ENCODE measurements around the gene SPOCK1.
"Not testable (repeated sequence)": the region's sequence is repeated elsewhere in the genome, so short reads cannot be mapped to it uniquely, and the experiment has no call there.

- TF ChIP-seq, protein P1, sequence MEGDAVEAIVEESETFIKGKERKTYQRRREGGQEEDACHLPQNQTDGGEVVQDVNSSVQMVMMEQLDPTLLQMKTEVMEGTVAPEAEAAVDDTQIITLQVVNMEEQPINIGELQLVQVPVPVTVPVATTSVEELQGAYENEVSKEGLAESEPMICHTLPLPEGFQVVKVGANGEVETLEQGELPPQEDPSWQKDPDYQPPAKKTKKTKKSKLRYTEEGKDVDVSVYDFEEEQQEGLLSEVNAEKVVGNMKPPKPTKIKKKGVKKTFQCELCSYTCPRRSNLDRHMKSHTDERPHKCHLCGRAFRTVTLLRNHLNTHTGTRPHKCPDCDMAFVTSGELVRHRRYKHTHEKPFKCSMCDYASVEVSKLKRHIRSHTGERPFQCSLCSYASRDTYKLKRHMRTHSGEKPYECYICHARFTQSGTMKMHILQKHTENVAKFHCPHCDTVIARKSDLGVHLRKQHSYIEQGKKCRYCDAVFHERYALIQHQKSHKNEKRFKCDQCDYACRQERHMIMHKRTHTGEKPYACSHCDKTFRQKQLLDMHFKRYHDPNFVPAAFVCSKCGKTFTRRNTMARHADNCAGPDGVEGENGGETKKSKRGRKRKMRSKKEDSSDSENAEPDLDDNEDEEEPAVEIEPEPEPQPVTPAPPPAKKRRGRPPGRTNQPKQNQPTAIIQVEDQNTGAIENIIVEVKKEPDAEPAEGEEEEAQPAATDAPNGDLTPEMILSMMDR (IDR thresholded peaks at IDR 0.05; ENCODE audit: low read depth, low read length, missing input control), result not testable (repeated sequence)
- not testable (repeated sequence) for TF ChIP-seq TAF1 (conservative IDR thresholded peaks at IDR 0.05); FOXA1 (IDR thresholded peaks at IDR 0.05); HNF4G (IDR thresholded peaks at IDR 0.05); MAX (IDR thresholded peaks at IDR 0.05); EGR1 (IDR thresholded peaks at IDR 0.05; ENCODE audit: low read depth in 2 of 2); RXRA (IDR thresholded peaks at IDR 0.05); SP1 (IDR thresholded peaks at IDR 0.05); ATF3 (IDR thresholded peaks at IDR 0.05); NR2F2 (IDR thresholded peaks at IDR 0.05); REST (IDR thresholded peaks at IDR 0.05); YY1 (IDR thresholded peaks at IDR 0.05); RAD21 (IDR thresholded peaks at IDR 0.05)
- TF ChIP-seq, protein P2, sequence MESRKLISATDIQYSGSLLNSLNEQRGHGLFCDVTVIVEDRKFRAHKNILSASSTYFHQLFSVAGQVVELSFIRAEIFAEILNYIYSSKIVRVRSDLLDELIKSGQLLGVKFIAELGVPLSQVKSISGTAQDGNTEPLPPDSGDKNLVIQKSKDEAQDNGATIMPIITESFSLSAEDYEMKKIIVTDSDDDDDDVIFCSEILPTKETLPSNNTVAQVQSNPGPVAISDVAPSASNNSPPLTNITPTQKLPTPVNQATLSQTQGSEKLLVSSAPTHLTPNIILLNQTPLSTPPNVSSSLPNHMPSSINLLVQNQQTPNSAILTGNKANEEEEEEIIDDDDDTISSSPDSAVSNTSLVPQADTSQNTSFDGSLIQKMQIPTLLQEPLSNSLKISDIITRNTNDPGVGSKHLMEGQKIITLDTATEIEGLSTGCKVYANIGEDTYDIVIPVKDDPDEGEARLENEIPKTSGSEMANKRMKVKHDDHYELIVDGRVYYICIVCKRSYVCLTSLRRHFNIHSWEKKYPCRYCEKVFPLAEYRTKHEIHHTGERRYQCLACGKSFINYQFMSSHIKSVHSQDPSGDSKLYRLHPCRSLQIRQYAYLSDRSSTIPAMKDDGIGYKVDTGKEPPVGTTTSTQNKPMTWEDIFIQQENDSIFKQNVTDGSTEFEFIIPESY (IDR thresholded peaks at IDR 0.05), result not testable (repeated sequence)
Measured at GRCh38 chr5:137535449-137535848, 36.3 kb upstream of the SPOCK1 start.
